Measurements from ENCODE around the gene DENR. TPM values are rescaled to one million over a fixed set of nuclear protein-coding genes. Genes with fewer than 3 reads are reported as not detected.

The DENR gene
- total and polyA plus RNA-seq, 2 of the 13 experiments (the other 11 are each of a cell fraction or from before 2014, with no cell fraction given) = 30.0 to 59.1 TPM

GRCh38 chr12:122730215-122731014, 22.2 kb upstream of the DENR start, which contains the start of gene HCAR1 (continued):
- TF ChIP-seq DZIP1 (CRISPR knock-in tag; IDR thresholded peaks at IDR 0.05) (no peak), ZNF879 (CRISPR knock-in tag; IDR thresholded peaks at IDR 0.05) (no peak), RXRA (CRISPR knock-in tag; IDR thresholded peaks at IDR 0.05) (peak; percentile 62), HNRNPLL (IDR thresholded peaks at IDR 0.05; ENCODE audit: low read depth, low read length, poor library complexity, severe bottlenecking) (no peak), ZUFSP (CRISPR knock-in tag; IDR thresholded peaks at IDR 0.05; ENCODE audit: borderline replicate concordance) (no peak), NRL (CRISPR knock-in tag; IDR thresholded peaks at IDR 0.05; ENCODE audit: borderline replicate concordance) (no peak; the same call in 1 of the 2 replicates), SUZ12 (IDR thresholded peaks at IDR 0.05; ENCODE audit: low read depth, low read length) (no peak), ETS1 (CRISPR knock-in tag; IDR thresholded peaks at IDR 0.05) (no peak), NKX3-1 (CRISPR knock-in tag; IDR thresholded peaks at IDR 0.05) (no peak), ZNF468 (CRISPR knock-in tag; IDR thresholded peaks at IDR 0.05) (no peak), PHF21A (CRISPR knock-in tag; IDR thresholded peaks at IDR 0.05) (0 out of 2 replicates have a peak, but pooled peaks have one; percentile 54), MEIS2 (CRISPR knock-in tag; IDR thresholded peaks at IDR 0.05) (no peak), GTF3A (CRISPR knock-in tag; conservative IDR thresholded peaks at IDR 0.05) (no peak), ATM (IDR thresholded peaks at IDR 0.05; ENCODE audit: borderline replicate concordance) (no peak), IRF1 (CRISPR knock-in tag; IDR thresholded peaks at IDR 0.05; ENCODE audit: low read depth) (no peak), PPARG (CRISPR knock-in tag; conservative IDR thresholded peaks at IDR 0.05) (peak; percentile 82), ZNF263 (CRISPR knock-in tag; IDR thresholded peaks at IDR 0.05) (peak; percentile 97), KAT7 (CRISPR knock-in tag; IDR thresholded peaks at IDR 0.05; ENCODE audit: borderline replicate concordance) (no peak), ZSCAN21 (CRISPR knock-in tag; IDR thresholded peaks at IDR 0.05; ENCODE audit: borderline replicate concordance) (no peak), ZNF451 (CRISPR knock-in tag; IDR thresholded peaks at IDR 0.05) (no peak)
- TF ChIP-seq, protein P1, sequence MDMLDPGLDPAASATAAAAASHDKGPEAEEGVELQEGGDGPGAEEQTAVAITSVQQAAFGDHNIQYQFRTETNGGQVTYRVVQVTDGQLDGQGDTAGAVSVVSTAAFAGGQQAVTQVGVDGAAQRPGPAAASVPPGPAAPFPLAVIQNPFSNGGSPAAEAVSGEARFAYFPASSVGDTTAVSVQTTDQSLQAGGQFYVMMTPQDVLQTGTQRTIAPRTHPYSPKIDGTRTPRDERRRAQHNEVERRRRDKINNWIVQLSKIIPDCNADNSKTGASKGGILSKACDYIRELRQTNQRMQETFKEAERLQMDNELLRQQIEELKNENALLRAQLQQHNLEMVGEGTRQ (IDR thresholded peaks at IDR 0.05; ENCODE audit: low read depth, low read length) = no peak
- TF ChIP-seq, protein P1 (CRISPR knock-in tag; IDR thresholded peaks at IDR 0.05; ENCODE audit: borderline replicate concordance) = no peak
